ENCODE data around the gene KCNJ6.

- no peak for TF ChIP-seq FOSL2 (IDR thresholded peaks at IDR 0.05; ENCODE audit: borderline replicate concordance, low read depth)
- TF ChIP-seq RFX5 (IDR thresholded peaks at IDR 0.05; ENCODE audit: low read length) = no peak
- TF ChIP-seq CTCF (IDR thresholded peaks at IDR 0.05) = no peak
- TF ChIP-seq EP300 (IDR thresholded peaks at IDR 0.05; ENCODE audit: borderline replicate concordance in 1 of 2, low read depth in 1 of 2, low read length in 1 of 2) = no peak
- no peak for TF ChIP-seq CHD2 (IDR thresholded peaks at IDR 0.05; ENCODE audit: low read length, partially characterized antibody)
- TF ChIP-seq SMC3 (IDR thresholded peaks at IDR 0.05; ENCODE audit: low read depth, low read length) = no peak
- TF ChIP-seq REST (IDR thresholded peaks at IDR 0.05; ENCODE audit: low read depth, low read length) = no peak
- no peak for TF ChIP-seq FOXJ3 (CRISPR knock-in tag; IDR thresholded peaks at IDR 0.05)
- TF ChIP-seq YY1 (IDR thresholded peaks at IDR 0.05; ENCODE audit: low read depth) = no peak
- TF ChIP-seq RCOR1 (IDR thresholded peaks at IDR 0.05; ENCODE audit: low read length) = no peak
- TF ChIP-seq MAX (IDR thresholded peaks at IDR 0.05; ENCODE audit: low read depth) = no peak
- TF ChIP-seq ELF1 (IDR thresholded peaks at IDR 0.05) = no peak
- TF ChIP-seq TCF12 (IDR thresholded peaks at IDR 0.05) = no peak
- TF ChIP-seq EZH2phosphoT487 (IDR thresholded peaks at IDR 0.05; ENCODE audit: borderline replicate concordance, low read depth) = no peak
These were observed 146.6 kb downstream of the KCNJ6 start for GRCh38 chr21:37769656-37770055.
